Measurements from ENCODE around the gene EEIG1. TPM values are rescaled to one million over a fixed set of nuclear protein-coding genes. Genes with fewer than 3 reads are reported as not detected.

Gene EEIG1
- total RNA-seq, 1 experiment from 2014 or later = 52.3 TPM

DNA sequence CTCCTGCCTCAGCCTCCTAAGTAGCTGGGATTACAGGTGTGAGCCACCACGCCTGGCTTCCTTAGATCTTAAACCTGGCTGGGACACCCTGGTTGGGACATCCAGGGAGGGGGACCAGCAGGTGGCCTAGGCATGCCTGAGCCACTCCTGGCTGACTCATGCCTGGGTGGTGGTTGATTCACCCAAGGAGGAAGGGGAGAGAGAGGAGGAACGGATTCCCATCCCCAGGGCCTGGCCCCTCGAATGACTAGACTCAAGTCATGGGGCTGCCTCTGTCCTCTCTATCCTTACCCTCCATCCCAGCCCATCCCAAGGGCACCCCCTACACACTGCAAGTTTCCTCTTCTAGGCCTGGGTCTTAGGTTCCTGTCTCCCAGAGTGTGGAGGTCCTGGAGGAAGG lies 12.7 kb downstream of the EEIG1 start:
- H3K56ac ChIP-seq (ENCODE audit: insufficient read length, low read depth, low read length) = no peak overlapping the region
- no peaks in the 10 kb centered on the region for H3K23me2 ChIP-seq (ENCODE audit: insufficient read length, low read depth, low read length, poor library complexity, severe bottlenecking)
- H3K4me1 Mint-ChIP-seq = peaks cover 66 to 85% of the 10 kb centered on the region in 2 experiments
- H2BK5ac ChIP-seq (ENCODE audit: insufficient read length, low read length) = no peak overlapping the region
- peaks cover 29% of the 10 kb centered on the region; the same call in 1 of the 2 replicates for H3K79me2 ChIP-seq (ENCODE audit: insufficient read depth, low read length)
- H3K4me3 Mint-ChIP-seq = no peak overlapping the region
- H2BK15ac ChIP-seq (ENCODE audit: low read depth, low read length) = no peak overlapping the region
- H4K91ac ChIP-seq (ENCODE audit: insufficient read length, low read depth, low read length) = no peak overlapping the region
- DNase-seq = no peak
- H2BK120ac ChIP-seq (ENCODE audit: low read depth, low read length, poor library complexity, severe bottlenecking) = no peak overlapping the region
- no peak overlapping the region for H3K23ac ChIP-seq (ENCODE audit: insufficient read length, low read depth, low read length)
- no peaks in the 10 kb centered on the region; a peak in 1 of 5 replicates for H3K9me3 Mint-ChIP-seq
- no peak overlapping the region for H3K4me2 ChIP-seq (ENCODE audit: insufficient read depth, insufficient read length, low read length)
- peaks cover 5% of the 10 kb centered on the region for H3K79me1 ChIP-seq (ENCODE audit: insufficient read depth, low read depth, low read length, poor library complexity, severe bottlenecking)
- no peak overlapping the region for H4K8ac ChIP-seq (replicated peaks; ENCODE audit: insufficient read length, low read depth, low read length)
- H3K14ac ChIP-seq (ENCODE audit: insufficient read depth, low read length) = no peak overlapping the region
- peaks cover 2% of the 10 kb centered on the region for H4K20me1 ChIP-seq (ENCODE audit: control insufficient read depth, insufficient read depth, insufficient read length)
- H3K9me3 ChIP-seq (ENCODE audit: control insufficient read depth, low read depth, low read length) = no peaks in the 10 kb centered on the region
- no peak overlapping the region for H3K18ac ChIP-seq (ENCODE audit: insufficient read length, low read depth, low read length)
- H2BK12ac ChIP-seq (ENCODE audit: insufficient read length, low read depth, low read length) = no peak overlapping the region
- no CpG with 5 or more reads among the region's 3 CpGs for WGBS (ENCODE audit: extremely low coverage, insufficient read length, low lambda C conversion rate)
- no peak overlapping the region for H3K4ac ChIP-seq (ENCODE audit: low read depth, low read length)
- H2BK20ac ChIP-seq (ENCODE audit: low read depth, low read length, poor library complexity, severe bottlenecking) = no peak overlapping the region
- no peak overlapping the region for H3K27ac ChIP-seq (ENCODE audit: insufficient read length, low read depth, low read length)
- TF ChIP-seq, protein P1, sequence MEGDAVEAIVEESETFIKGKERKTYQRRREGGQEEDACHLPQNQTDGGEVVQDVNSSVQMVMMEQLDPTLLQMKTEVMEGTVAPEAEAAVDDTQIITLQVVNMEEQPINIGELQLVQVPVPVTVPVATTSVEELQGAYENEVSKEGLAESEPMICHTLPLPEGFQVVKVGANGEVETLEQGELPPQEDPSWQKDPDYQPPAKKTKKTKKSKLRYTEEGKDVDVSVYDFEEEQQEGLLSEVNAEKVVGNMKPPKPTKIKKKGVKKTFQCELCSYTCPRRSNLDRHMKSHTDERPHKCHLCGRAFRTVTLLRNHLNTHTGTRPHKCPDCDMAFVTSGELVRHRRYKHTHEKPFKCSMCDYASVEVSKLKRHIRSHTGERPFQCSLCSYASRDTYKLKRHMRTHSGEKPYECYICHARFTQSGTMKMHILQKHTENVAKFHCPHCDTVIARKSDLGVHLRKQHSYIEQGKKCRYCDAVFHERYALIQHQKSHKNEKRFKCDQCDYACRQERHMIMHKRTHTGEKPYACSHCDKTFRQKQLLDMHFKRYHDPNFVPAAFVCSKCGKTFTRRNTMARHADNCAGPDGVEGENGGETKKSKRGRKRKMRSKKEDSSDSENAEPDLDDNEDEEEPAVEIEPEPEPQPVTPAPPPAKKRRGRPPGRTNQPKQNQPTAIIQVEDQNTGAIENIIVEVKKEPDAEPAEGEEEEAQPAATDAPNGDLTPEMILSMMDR (conservative IDR thresholded peaks at IDR 0.05) = no peak
- H3K27me3 Mint-ChIP-seq (ENCODE audit: low read depth) = no peaks in the 10 kb centered on the region
- H3K4me1 ChIP-seq (ENCODE audit: insufficient read depth, low read length) = peaks cover 5% of the 10 kb centered on the region; the same call in 1 of the 2 replicates
- H2AFZ ChIP-seq (ENCODE audit: low read length) = no peak overlapping the region
- H3K9ac ChIP-seq (ENCODE audit: extremely low read depth, insufficient read length, low read length) = no peak overlapping the region
- no peak overlapping the region for H2AK5ac ChIP-seq (ENCODE audit: insufficient read length, low read length)
- peaks cover 0 to 7% (median 0%) of the 10 kb centered on the region in 3 experiments; a peak in 2 of 7 replicates for H3K36me3 Mint-ChIP-seq (ENCODE audit: insufficient read depth in 1 of 3, low read depth in 3 of 3)
- H3K27ac Mint-ChIP-seq = peak overlapping the region; percentile 77 to 92 (median 83); a peak in 5 of 7 replicates
- no peak overlapping the region for H3T11ph ChIP-seq (ENCODE audit: low read length)
- H3K27me3 ChIP-seq (ENCODE audit: insufficient read depth, low read length) = no peaks in the 10 kb centered on the region
- H4K5ac ChIP-seq (ENCODE audit: insufficient read length, low read depth, low read length) = no peak overlapping the region

Data from H9 (cell line).